Stimulated activated naive CD8-positive, alpha-beta T cell treated with anti-CD3 and anti-CD28 coated beads, Interleukin-15, Interleukin-2, amounts not matched to agents 100 ng/mL and 50 ng/mL, for 24 hours (primary cell): ENCODE measurements around the gene JMJD1C.
"Not testable (repeated sequence)": the region's sequence is repeated elsewhere in the genome, so short reads cannot be mapped to it uniquely, and the experiment has no call there.

Experiments
- H3K27ac Mint-ChIP-seq: one replicate; pipeline ENCODE4 v1.8.0; 2021; ENCODE audit warnings: mild to moderate bottlenecking, mixed read lengths
- H3K27me3 Mint-ChIP-seq: one replicate; pipeline ENCODE4 v1.8.0; 2021; ENCODE audit warnings: mixed read lengths
- H3K36me3 Mint-ChIP-seq: one replicate; pipeline ENCODE4 v1.8.0; 2021; ENCODE audit warnings: low read depth, mixed read lengths
- H3K4me1 Mint-ChIP-seq: one replicate; pipeline ENCODE4 v1.8.0; 2021; ENCODE audit warnings: low read depth, mixed read lengths
- H3K4me3 Mint-ChIP-seq: one replicate; pipeline ENCODE4 v1.8.0; 2021; ENCODE audit warnings: mild to moderate bottlenecking, mixed read lengths
- H3K9me3 Mint-ChIP-seq: one replicate; pipeline ENCODE4 v1.8.0; 2021; ENCODE audit warnings: mixed read lengths

The JMJD1C gene

GRCh38 chr10:63383141-63383540 lies 82.6 kb downstream of the JMJD1C start:
- Mint-ChIP-seq H3K4me1 (peaks cover 34% of the 10 kb centered on the region), H3K4me3 (no peak overlapping the region), H3K36me3 (peaks cover 13% of the 10 kb centered on the region), H3K27me3 (no peaks in the 10 kb centered on the region), H3K9me3 (no peaks in the 10 kb centered on the region), H3K27ac (no peak overlapping the region)

- Mint-ChIP-seq H3K27me3 (no peaks in the 10 kb centered on the region), H3K27ac (no peak overlapping the region), H3K4me1 (peaks cover 25% of the 10 kb centered on the region), H3K4me3 (no peak overlapping the region), H3K36me3 (peaks cover 14% of the 10 kb centered on the region), H3K9me3 (no peaks in the 10 kb centered on the region)
Measured at GRCh38 chr10:63382066-63382465, 83.7 kb downstream of the JMJD1C start.

GRCh38 chr10:63377305-63377661 lies 88.5 kb downstream of the JMJD1C start:
- H3K27me3 Mint-ChIP-seq, H3K9me3 Mint-ChIP-seq, H3K4me3 Mint-ChIP-seq, H3K27ac Mint-ChIP-seq: not testable (repeated sequence)
- Mint-ChIP-seq H3K4me1 (peaks cover 19% of the 10 kb centered on the region), H3K36me3 (peaks cover 25% of the 10 kb centered on the region)

- peaks cover 19% of the 10 kb centered on the region for H3K4me1 Mint-ChIP-seq
- H3K4me3 Mint-ChIP-seq, result no peak overlapping the region
- peaks cover 25% of the 10 kb centered on the region for H3K36me3 Mint-ChIP-seq
- peaks cover 3% of the 10 kb centered on the region for H3K9me3 Mint-ChIP-seq
- H3K27ac Mint-ChIP-seq, result no peak overlapping the region
- no peaks in the 10 kb centered on the region for H3K27me3 Mint-ChIP-seq
Measured at GRCh38 chr10:63376560-63377304, 89.0 kb downstream of the JMJD1C start.

- H3K4me3 Mint-ChIP-seq, result no peak overlapping the region
- no peak overlapping the region for H3K27ac Mint-ChIP-seq
- H3K27me3 Mint-ChIP-seq, result no peaks in the 10 kb centered on the region
- H3K4me1 Mint-ChIP-seq, result peaks cover 19% of the 10 kb centered on the region
- peaks cover 21% of the 10 kb centered on the region for H3K36me3 Mint-ChIP-seq
- H3K9me3 Mint-ChIP-seq, result peaks cover 3% of the 10 kb centered on the region
Measured at GRCh38 chr10:63375859-63376258, 89.9 kb downstream of the JMJD1C start.

GRCh38 chr10:63375458-63375857 lies 90.3 kb downstream of the JMJD1C start:
- Mint-ChIP-seq H3K4me3 (no peak overlapping the region), H3K9me3 (peaks cover 3% of the 10 kb centered on the region), H3K36me3 (peaks cover 18% of the 10 kb centered on the region), H3K27me3 (no peaks in the 10 kb centered on the region), H3K4me1 (peaks cover 19% of the 10 kb centered on the region), H3K27ac (no peak overlapping the region)

- Mint-ChIP-seq H3K27ac (no peak overlapping the region), H3K4me1 (peaks cover 19% of the 10 kb centered on the region), H3K27me3 (no peaks in the 10 kb centered on the region), H3K9me3 (peaks cover 3% of the 10 kb centered on the region), H3K4me3 (no peak overlapping the region), H3K36me3 (peaks cover 13% of the 10 kb centered on the region)
Measured at GRCh38 chr10:63374991-63375390, 90.8 kb downstream of the JMJD1C start.

- Mint-ChIP-seq H3K4me3 (no peak overlapping the region), H3K27me3 (no peaks in the 10 kb centered on the region), H3K9me3 (peaks cover 3% of the 10 kb centered on the region), H3K36me3 (peaks cover 12% of the 10 kb centered on the region), H3K4me1 (peaks cover 19% of the 10 kb centered on the region), H3K27ac (no peak overlapping the region)
Measured at GRCh38 chr10:63373176-63373575, 92.6 kb downstream of the JMJD1C start.

- Mint-ChIP-seq H3K4me3 (no peak overlapping the region), H3K27me3 (no peaks in the 10 kb centered on the region), H3K9me3 (peaks cover 3% of the 10 kb centered on the region), H3K36me3 (peaks cover 8% of the 10 kb centered on the region), H3K27ac (no peak overlapping the region), H3K4me1 (peaks cover 4% of the 10 kb centered on the region)
Measured at GRCh38 chr10:63369711-63370110, 96.1 kb downstream of the JMJD1C start.

- peaks cover 3% of the 10 kb centered on the region for H3K9me3 Mint-ChIP-seq
- H3K4me1 Mint-ChIP-seq, result peaks cover 4% of the 10 kb centered on the region
- H3K4me3 Mint-ChIP-seq, result no peak overlapping the region
- no peaks in the 10 kb centered on the region for H3K27me3 Mint-ChIP-seq
- no peak overlapping the region for H3K27ac Mint-ChIP-seq
- H3K36me3 Mint-ChIP-seq, result peaks cover 4% of the 10 kb centered on the region
Measured at GRCh38 chr10:63368365-63368764, 97.4 kb downstream of the JMJD1C start.

GRCh38 chr10:63366933-63367332 lies 98.8 kb downstream of the JMJD1C start:
- H3K27ac Mint-ChIP-seq, result no peak overlapping the region
- H3K4me1 Mint-ChIP-seq, result no peaks in the 10 kb centered on the region
- H3K27me3 Mint-ChIP-seq, result no peaks in the 10 kb centered on the region
- H3K4me3 Mint-ChIP-seq, result no peak overlapping the region
- H3K9me3 Mint-ChIP-seq, result no peaks in the 10 kb centered on the region
- peaks cover 7% of the 10 kb centered on the region for H3K36me3 Mint-ChIP-seq

GRCh38 chr10:63365976-63366765 lies 99.6 kb downstream of the JMJD1C start:
- Mint-ChIP-seq H3K27me3 (no peaks in the 10 kb centered on the region), H3K9me3 (no peaks in the 10 kb centered on the region), H3K4me1 (no peaks in the 10 kb centered on the region), H3K27ac (no peak overlapping the region), H3K4me3 (no peak overlapping the region), H3K36me3 (peaks cover 7% of the 10 kb centered on the region)

- H3K36me3 Mint-ChIP-seq, result peaks cover 7% of the 10 kb centered on the region
- no peak overlapping the region for H3K4me3 Mint-ChIP-seq
- H3K27ac Mint-ChIP-seq, result no peak overlapping the region
- H3K4me1 Mint-ChIP-seq, result no peaks in the 10 kb centered on the region
- no peaks in the 10 kb centered on the region for H3K27me3 Mint-ChIP-seq
- no peaks in the 10 kb centered on the region for H3K9me3 Mint-ChIP-seq
Measured at GRCh38 chr10:63364918-63365317, 100.9 kb downstream of the JMJD1C start.

GRCh38 chr10:63363951-63364350 lies 101.8 kb downstream of the JMJD1C start:
- Mint-ChIP-seq H3K4me3 (no peak overlapping the region), H3K27me3 (no peaks in the 10 kb centered on the region), H3K27ac (no peak overlapping the region)

GRCh38 chr10:63355682-63356081 lies 110.1 kb downstream of the JMJD1C start:
- no peaks in the 10 kb centered on the region for H3K9me3 Mint-ChIP-seq
- H3K4me3 Mint-ChIP-seq, result no peak overlapping the region
- no peaks in the 10 kb centered on the region for H3K27me3 Mint-ChIP-seq
- peak overlapping the region; percentile 18 for H3K27ac Mint-ChIP-seq
- H3K36me3 Mint-ChIP-seq, result peaks cover 4% of the 10 kb centered on the region
- H3K4me1 Mint-ChIP-seq, result peaks cover 41% of the 10 kb centered on the region

More at GRCh38 chr10:63363951-63364350, 101.8 kb downstream of the JMJD1C start:
- no peaks in the 10 kb centered on the region for H3K4me1 Mint-ChIP-seq
- H3K9me3 Mint-ChIP-seq, result no peaks in the 10 kb centered on the region
- H3K36me3 Mint-ChIP-seq, result peaks cover 7% of the 10 kb centered on the region
